ENCODE data around the gene PPOX. TPM values are rescaled to one million over a fixed set of nuclear protein-coding genes. Genes with fewer than 3 reads are reported as not detected.

PPOX gene
- total RNA-seq = 6.2 and 7.9 TPM in 2 replicates

GRCh38 chr1:161165742-161166668 is at the start of gene PPOX:
Gene PPOX, plus strand, starts transcription at chr1:161166426. Its CDS starts 422 bp downstream, at chr1:161166848.

GRCh38 chr1:161117759-161118581 is 48.3 kb upstream of the PPOX start, which contains the start of the genes NIT1 and PFDN2:
Gene NIT1, plus strand, starts transcription at chr1:161118105. Its CDS starts 72 bp downstream, at chr1:161118177.
Gene PFDN2, minus strand, starts transcription at chr1:161118037. Its CDS starts 11 bp downstream, at chr1:161118026.

GRCh38 chr1:161132410-161133219 is 33.6 kb upstream of the PPOX start, which contains the start of gene DEDD:
Gene DEDD, minus strand, starts transcription at chr1:161132667. Its CDS starts 8,205 bp downstream, at chr1:161124462.

GRCh38 chr1:161153682-161154337 is 12.4 kb upstream of the PPOX start, which contains the start of gene UFC1:
Gene UFC1, plus strand, starts transcription at chr1:161153978. Its CDS starts 20 bp downstream, at chr1:161153998.

GRCh38 chr1:161159087-161159912 is 6.9 kb upstream of the PPOX start, which contains the start of gene USP21:
Gene USP21, plus strand, starts transcription at chr1:161159500. Its CDS starts 1,141 bp downstream, at chr1:161160641.

GRCh38 chr1:161177112-161177935 is 11.1 kb downstream of the PPOX start, which contains the start of gene B4GALT3:
Gene B4GALT3, minus strand, starts transcription at chr1:161177507. Its CDS starts 1,447 bp downstream, at chr1:161176060.

GRCh38 chr1:161198897-161199431 is 32.7 kb downstream of the PPOX start, which contains the start of gene ADAMTS4:
Gene ADAMTS4, minus strand, starts transcription at chr1:161199054. Its CDS starts 427 bp downstream, at chr1:161198627.

GRCh38 chr1:161201836-161202712 is 35.8 kb downstream of the PPOX start, which contains the start of gene NDUFS2:
Gene NDUFS2, plus strand, starts transcription at chr1:161202367. Its CDS starts 19 bp downstream, at chr1:161202386.

GRCh38 chr1:161215076-161215475 is 48.9 kb downstream of the PPOX start, which contains the start of gene FCER1G:
Gene FCER1G, plus strand, starts transcription at chr1:161215295. Its CDS starts 27 bp downstream, at chr1:161215322.

Other genes starting within 250 kb of the PPOX start
- gene ITLN2, start 211.6 kb upstream of the PPOX start, total RNA-seq = not detected in 2 replicates
- 4.1 and 10.9 TPM in 2 replicates for gene F11R, start 145.3 kb upstream of the PPOX start, total RNA-seq
- gene TSTD1, start 127.5 kb upstream of the PPOX start, total RNA-seq = 14.5 and 21.0 TPM in 2 replicates
- gene USF1, start 120.4 kb upstream of the PPOX start, total RNA-seq = 25.1 and 30.8 TPM in 2 replicates
- not detected in 2 replicates for gene ARHGAP30, start 96.5 kb upstream of the PPOX start, total RNA-seq
- 0.10 TPM in 1 of 2 replicates, not detected in the other for gene NECTIN4, start 76.9 kb upstream of the PPOX start, total RNA-seq
- 2.0 and 2.6 TPM in 2 replicates for gene KLHDC9, start 68.1 kb upstream of the PPOX start, total RNA-seq
- 34.9 and 36.8 TPM in 2 replicates for gene PFDN2, start 48.4 kb upstream of the PPOX start, total RNA-seq
- 12.6 and 18.6 TPM in 2 replicates for gene NIT1, start 48.3 kb upstream of the PPOX start, total RNA-seq
- 26.5 and 28.1 TPM in 2 replicates for gene DEDD, start 33.8 kb upstream of the PPOX start, total RNA-seq
- gene UFC1, start 12.4 kb upstream of the PPOX start, total RNA-seq = 79.6 and 90.7 TPM in 2 replicates
- 11.8 and 16.2 TPM in 2 replicates for gene USP21, start 6.9 kb upstream of the PPOX start, total RNA-seq
- gene B4GALT3, start 11.1 kb downstream of the PPOX start, total RNA-seq = 17.4 and 22.2 TPM in 2 replicates
- gene ADAMTS4, start 32.6 kb downstream of the PPOX start, total RNA-seq = 2.2 and 3.6 TPM in 2 replicates
- 73.1 and 95.8 TPM in 2 replicates for gene NDUFS2, start 35.9 kb downstream of the PPOX start, total RNA-seq
- not detected in 2 replicates for gene FCER1G, start 48.9 kb downstream of the PPOX start, total RNA-seq
- not detected in 2 replicates for gene APOA2, start 57.2 kb downstream of the PPOX start, total RNA-seq
- 2.7 and 5.8 TPM in 2 replicates for gene TOMM40L, start 59.6 kb downstream of the PPOX start, total RNA-seq
- not detected in 2 replicates for gene NR1I3, start 71.8 kb downstream of the PPOX start, total RNA-seq
- gene PCP4L1, start 92.3 kb downstream of the PPOX start, total RNA-seq = not detected in 2 replicates
- gene MPZ, start 143.5 kb downstream of the PPOX start, total RNA-seq = 0.44 and 0.50 TPM in 2 replicates
- gene SDHC, start 148.0 kb downstream of the PPOX start, total RNA-seq = 133 and 154 TPM in 2 replicates
- not detected in 2 replicates for gene CFAP126, start 201.4 kb downstream of the PPOX start, total RNA-seq

Measured in cardiac ventricle fibroblast (primary cell).